Keratinocyte (primary cell): ENCODE results near the gene CNTNAP2. TPM values are rescaled to one million over a fixed set of nuclear protein-coding genes. Genes with fewer than 3 reads are reported as not detected.
"Not testable (repeated sequence)": the region's sequence is repeated elsewhere in the genome, so short reads cannot be mapped to it uniquely, and the experiment has no call there.

Experiments used
- DNase-seq: peaks from one replicate; pipeline ENCODE4 v3.0.0-alpha.2; 2011; ENCODE audit warnings: low read depth, missing footprints, low spot score
- FAIRE-seq: peaks from 2 replicates; lab custom pipeline; 2011; peaks lifted over from hg19 to GRCh38; lab: Jason Lieb, UNC
- H2AFZ ChIP-seq: 2 replicates; pipeline ENCODE4 v1.6.0; 2012; ENCODE audit warnings: low read length, control low read depth, inconsistent platforms; ENCODE audit not compliant: control insufficient read depth
- H3K27ac ChIP-seq: 2 replicates; pipeline ENCODE4 v1.5.1; 2011; ENCODE audit warnings: low read length; ENCODE audit not compliant: control insufficient read depth, insufficient read depth
- H3K27me3 ChIP-seq: 3 replicates; pipeline ENCODE4 v1.6.0; 2011; ENCODE audit warnings: low read length; ENCODE audit not compliant: control insufficient read depth, insufficient read depth; ENCODE audit errors: extremely low read depth
- H3K36me3 ChIP-seq, 2 experiments: 2 replicates in 1 of 2; 3 replicates in 1 of 2; pipeline ENCODE4 v1.5.1; 2011; ENCODE audit warnings: low read length in 2 of 2, mild to moderate bottlenecking in 1 of 2; ENCODE audit not compliant: control insufficient read depth in 2 of 2, insufficient read depth in 2 of 2; ENCODE audit errors: extremely low read depth in 1 of 2
- H3K4me1 ChIP-seq: 3 replicates; pipeline ENCODE4 v1.5.1; 2011; ENCODE audit warnings: low read length; ENCODE audit not compliant: control insufficient read depth, insufficient read depth; ENCODE audit errors: extremely low read depth
- H3K4me2 ChIP-seq: 3 replicates; pipeline ENCODE4 v1.6.0; 2011; ENCODE audit warnings: low read depth, low read length; ENCODE audit not compliant: control insufficient read depth, insufficient read depth; ENCODE audit errors: extremely low read depth
- H3K4me3 ChIP-seq, 3 experiments: fragments of 200-600 bp in 1 of 3; sonication (generic) in 1 of 3; 2 replicates in 2 of 3; 3 replicates in 1 of 3; pipeline ENCODE4 v1.5.1; 2011 to 2016; ENCODE audit warnings: low read length in 3 of 3, mild to moderate bottlenecking in 3 of 3, control low read depth in 2 of 3, inconsistent platforms in 1 of 3, low read depth in 1 of 3, mixed read lengths in 1 of 3, mixed run types in 1 of 3, moderate library complexity in 1 of 3; ENCODE audit not compliant: control insufficient read depth in 2 of 3, insufficient read depth in 2 of 3; ENCODE audit errors: extremely low read depth in 1 of 3
- H3K79me2 ChIP-seq: 2 replicates; pipeline ENCODE4 v1.6.0; 2012; ENCODE audit warnings: low read length; ENCODE audit not compliant: control insufficient read depth, insufficient read depth
- H3K9ac ChIP-seq: 3 replicates; pipeline ENCODE4 v1.6.0; 2011; ENCODE audit warnings: low read length; ENCODE audit not compliant: control insufficient read depth, insufficient read depth; ENCODE audit errors: extremely low read depth
- H3K9me1 ChIP-seq: 3 replicates; pipeline ENCODE4 v1.6.0; 2011; ENCODE audit warnings: low read length; ENCODE audit not compliant: control insufficient read depth, insufficient read depth; ENCODE audit errors: extremely low read depth
- H3K9me3 ChIP-seq: 2 replicates; pipeline ENCODE4 v1.5.1; 2012; ENCODE audit warnings: low read depth, low read length; ENCODE audit not compliant: control insufficient read depth
- H4K20me1 ChIP-seq: 3 replicates; pipeline ENCODE4 v1.6.0; 2011; ENCODE audit warnings: low read length; ENCODE audit not compliant: control insufficient read depth, insufficient read depth; ENCODE audit errors: extremely low read depth
- EZH2 ChIP-seq: IDR thresholded peaks from one replicate; pipeline ENCODE4 v1.6.1; 2012; ENCODE audit warnings: inconsistent platforms, mild to moderate bottlenecking, low read length, moderate library complexity
- dilution Hi-C: fragments of 300-500 bp; cut with MboI; formaldehyde crosslinking; loops from one replicate; pipeline ENCODE4 v1.7.0; 2020; ENCODE audit warnings: low sequenced_read_pairs; ENCODE audit not compliant: extremely low pct_ligation_motif_present
- polyA plus RNA-seq, 5 experiments: library from polyadenylated mRNA; depleted of rRNA in 3 of 5; stranded (reverse) in 3 of 5; stranded (forward) in 1 of 5; unstranded in 1 of 5; fragments of >200 nt; gene quantifications; 1 replicate in 1 of 5; 2 replicates in 3 of 5; 3 replicates in 1 of 5; pipeline versions ENCODE4 v1.2.1 to v1.2.3, GENCODE V29; 2011 to 2012; ENCODE audit warnings: missing spikeins in 2 of 5, low read depth in 1 of 5, low replicate concordance in 1 of 5
- TF ChIP-seq, protein P1 (sequence below), 3 experiments: IDR thresholded peaks in 1 of 3; conservative IDR thresholded peaks in 1 of 3; optimal IDR thresholded peaks in 1 of 3; 2 replicates in 2 of 3; 3 replicates in 1 of 3; pipeline versions ENCODE3 to v1.5.1; 2011; ENCODE audit warnings: low read length in 3 of 3, mild to moderate bottlenecking in 3 of 3, moderate library complexity in 2 of 3, control low read depth in 1 of 3, inconsistent platforms in 1 of 3; ENCODE audit not compliant: insufficient read depth in 2 of 3; ENCODE audit errors: extremely low read depth in 1 of 3

CNTNAP2 gene
- polyA plus RNA-seq, 1 donor (not counting 4 experiments of a cell fraction or from before 2014, with no cell fraction given), result 1.4 TPM

DNA sequence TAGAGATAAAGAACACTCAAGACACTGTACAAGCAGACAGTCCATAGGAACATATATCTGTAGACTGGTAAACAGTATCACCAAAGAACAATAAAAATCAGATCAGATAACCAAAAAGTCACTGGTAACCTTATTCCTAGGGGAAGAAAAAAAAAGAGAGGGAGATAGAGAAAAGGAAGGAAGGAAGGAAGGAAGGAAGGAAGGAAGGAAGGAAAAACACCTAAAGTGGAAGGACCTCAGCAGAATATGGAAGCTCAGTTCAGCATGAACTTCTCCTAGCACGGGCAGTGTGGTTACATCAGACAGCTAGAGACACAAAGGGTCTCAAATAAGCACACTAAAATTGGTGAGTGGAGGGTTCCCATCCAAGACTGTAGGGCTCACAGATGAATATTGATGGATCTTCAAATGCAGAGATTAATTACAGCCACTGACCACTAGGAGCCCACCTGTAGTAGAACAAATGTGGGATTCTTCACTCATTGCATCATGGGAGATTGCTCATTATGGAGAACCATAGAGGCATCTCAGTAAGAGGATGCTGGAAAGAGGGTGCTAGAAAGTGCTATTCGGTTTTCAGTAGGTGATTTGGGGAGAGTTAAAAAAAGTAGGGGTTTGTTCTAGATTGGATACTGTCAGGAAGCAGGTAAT is 2180.5 kb downstream of the CNTNAP2 start:
- Histone ChIP-seq H3K27ac (no peak overlapping the region), H3K9me3 (no peaks in the 10 kb centered on the region), H4K20me1 (no peaks in the 10 kb centered on the region), H2AFZ (no peak overlapping the region), H3K4me1 (no peaks in the 10 kb centered on the region), H3K9me1 (no peaks in the 10 kb centered on the region), H3K27me3 (no peaks in the 10 kb centered on the region), H3K4me2 (no peak overlapping the region), H3K36me3 (no peaks in the 10 kb centered on the region), H3K79me2 (no peaks in the 10 kb centered on the region), H3K9ac (no peak overlapping the region), H3K4me3 (no peak overlapping the region)
- dilution Hi-C loops, result no loop called here
- DNase-seq, result no peak
- TF ChIP-seq, protein P1, sequence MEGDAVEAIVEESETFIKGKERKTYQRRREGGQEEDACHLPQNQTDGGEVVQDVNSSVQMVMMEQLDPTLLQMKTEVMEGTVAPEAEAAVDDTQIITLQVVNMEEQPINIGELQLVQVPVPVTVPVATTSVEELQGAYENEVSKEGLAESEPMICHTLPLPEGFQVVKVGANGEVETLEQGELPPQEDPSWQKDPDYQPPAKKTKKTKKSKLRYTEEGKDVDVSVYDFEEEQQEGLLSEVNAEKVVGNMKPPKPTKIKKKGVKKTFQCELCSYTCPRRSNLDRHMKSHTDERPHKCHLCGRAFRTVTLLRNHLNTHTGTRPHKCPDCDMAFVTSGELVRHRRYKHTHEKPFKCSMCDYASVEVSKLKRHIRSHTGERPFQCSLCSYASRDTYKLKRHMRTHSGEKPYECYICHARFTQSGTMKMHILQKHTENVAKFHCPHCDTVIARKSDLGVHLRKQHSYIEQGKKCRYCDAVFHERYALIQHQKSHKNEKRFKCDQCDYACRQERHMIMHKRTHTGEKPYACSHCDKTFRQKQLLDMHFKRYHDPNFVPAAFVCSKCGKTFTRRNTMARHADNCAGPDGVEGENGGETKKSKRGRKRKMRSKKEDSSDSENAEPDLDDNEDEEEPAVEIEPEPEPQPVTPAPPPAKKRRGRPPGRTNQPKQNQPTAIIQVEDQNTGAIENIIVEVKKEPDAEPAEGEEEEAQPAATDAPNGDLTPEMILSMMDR (optimal IDR thresholded peaks at IDR 0.05 in 1 of 3, IDR thresholded peaks at IDR 0.05 in 1 of 3, conservative IDR thresholded peaks at IDR 0.05 in 1 of 3; ENCODE audit: extremely low read depth in 1 of 3, insufficient read depth in 2 of 3, low read length in 3 of 3), result peak in 1 of 3 experiments; percentile 28
- no peak for TF ChIP-seq EZH2
- no peak for FAIRE-seq

DNA sequence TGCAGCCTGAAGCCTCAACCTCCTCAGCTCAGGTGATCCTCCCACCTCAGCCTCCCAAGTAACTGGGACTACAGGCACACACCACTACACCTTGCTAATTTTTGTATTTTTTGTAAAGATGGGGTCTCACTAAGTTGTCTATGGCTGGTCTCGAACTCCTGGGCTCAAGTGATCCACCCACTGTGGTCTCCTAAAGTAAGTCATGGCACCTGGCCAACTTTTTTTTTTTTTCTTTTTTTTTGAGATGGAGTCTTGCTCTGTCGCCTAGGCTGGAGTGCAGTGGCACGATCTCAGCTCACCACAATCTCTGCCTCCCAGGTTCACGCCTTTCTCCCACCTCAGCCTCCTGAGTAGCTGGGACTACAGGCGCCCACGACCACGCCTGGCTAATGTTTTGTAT is 2182.2 kb downstream of the CNTNAP2 start:
- H3K27ac ChIP-seq, H3K4me2 ChIP-seq, H4K20me1 ChIP-seq, DNase-seq, H3K9me1 ChIP-seq, H3K79me2 ChIP-seq, dilution Hi-C loops, H3K4me1 ChIP-seq, H3K9ac ChIP-seq, H3K36me3 ChIP-seq, H3K27me3 ChIP-seq, H3K9me3 ChIP-seq, H2AFZ ChIP-seq, H3K4me3 ChIP-seq, FAIRE-seq: not testable (repeated sequence)
